Measurements from ENCODE around the gene GREB1L. TPM values are rescaled to one million over a fixed set of nuclear protein-coding genes. Genes with fewer than 3 reads are reported as not detected.

GREB1L gene
- total and polyA plus RNA-seq, 2 donors (not counting 1 experiment from before 2014, with no cell fraction given) = not detected

DNA sequence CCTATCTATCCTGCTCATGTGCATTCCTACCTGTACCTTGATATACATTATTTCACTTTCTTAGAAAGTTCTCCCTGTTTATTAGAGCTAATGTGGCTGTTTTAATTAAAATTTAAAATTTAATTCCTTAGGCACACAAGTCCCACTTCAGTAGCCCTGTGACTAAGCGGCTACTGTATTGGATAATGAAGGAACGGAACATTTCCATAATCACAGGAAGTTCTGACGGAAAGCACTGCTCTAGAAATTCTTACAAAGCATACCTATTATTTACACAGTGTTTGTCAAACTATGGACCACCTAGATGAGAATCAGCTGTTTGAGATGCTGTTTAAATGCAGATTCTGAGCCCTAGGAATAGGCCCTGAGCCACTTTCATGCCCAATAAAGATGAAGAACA is 13.2 kb downstream of the GREB1L start:
- H3K4me1 ChIP-seq (ENCODE audit: control insufficient read depth in 2 of 2, insufficient read depth in 2 of 2, low read length in 2 of 2) = no peaks in the 10 kb centered on the region
- WGBS (ENCODE audit: insufficient coverage) = no CpG with 5 or more reads among the region's 3 CpGs
- no peak for DNase-seq
- H3K36me3 ChIP-seq (replicated peaks in 1 of 2; ENCODE audit: control extremely low read depth in 1 of 2, control insufficient read depth in 1 of 2, extremely low read depth in 1 of 2, insufficient read depth in 2 of 2, low read length in 1 of 2) = no peaks in the 10 kb centered on the region
- CTCF ChIA-PET = no interaction called here
- POLR2A ChIA-PET = no interaction called here
- no peak overlapping the region for H3K27ac Mint-ChIP-seq
- H3K27me3 ChIP-seq (replicated peaks in 1 of 4; ENCODE audit: control extremely low read depth in 1 of 4, control insufficient read depth in 3 of 4, insufficient read depth in 4 of 4, low read length in 3 of 4) = no peaks in the 10 kb centered on the region
- no peaks in the 10 kb centered on the region for H4K20me1 ChIP-seq (ENCODE audit: control insufficient read depth, insufficient read depth, low read length, poor library complexity, severe bottlenecking)
- no peak overlapping the region for H3K27ac ChIP-seq (ENCODE audit: low read length in 2 of 2)
- H3K79me2 ChIP-seq (ENCODE audit: control insufficient read depth, insufficient read depth, low read length) = no peaks in the 10 kb centered on the region
- peaks cover 0 to 1% (median 0%) of the 10 kb centered on the region in 3 donors for H3K9me3 ChIP-seq (ENCODE audit: control extremely low read depth in 1 of 3, control insufficient read depth in 2 of 3, insufficient read depth in 1 of 3, low read length in 2 of 3)
- H3K4me3 ChIP-seq (ENCODE audit: control extremely low read depth in 1 of 5, extremely low read depth in 1 of 5, insufficient read depth in 1 of 5, low read depth in 2 of 5, low read length in 4 of 5) = no peak overlapping the region
- H3K4me3 Mint-ChIP-seq = no peak overlapping the region
- intact Hi-C loops (cut with micrococcal nuclease) = no loop called here
- H3K27me3 Mint-ChIP-seq = peaks cover 8% of the 10 kb centered on the region
- H3K4me2 ChIP-seq (replicated peaks; ENCODE audit: low read depth, low read length, poor library complexity, severe bottlenecking) = no peak overlapping the region
- no peak overlapping the region for H3K9ac ChIP-seq (ENCODE audit: low read length)
- no peak for TF ChIP-seq EZH2 (IDR thresholded peaks at IDR 0.05; ENCODE audit: borderline replicate concordance, insufficient read depth, low read depth, low read length, poor library complexity, severe bottlenecking)
- TF ChIP-seq CTCF (IDR thresholded peaks at IDR 0.05) = no peak
- no peaks in the 10 kb centered on the region for H3K9me3 Mint-ChIP-seq (ENCODE audit: insufficient read depth)
- ATAC-seq (ENCODE audit: low read depth) = no peak
- no peak overlapping the region for H2AFZ ChIP-seq (ENCODE audit: insufficient read depth, low read depth, low read length, poor library complexity, severe bottlenecking)
- no peaks in the 10 kb centered on the region for H3K4me1 Mint-ChIP-seq

DNA sequence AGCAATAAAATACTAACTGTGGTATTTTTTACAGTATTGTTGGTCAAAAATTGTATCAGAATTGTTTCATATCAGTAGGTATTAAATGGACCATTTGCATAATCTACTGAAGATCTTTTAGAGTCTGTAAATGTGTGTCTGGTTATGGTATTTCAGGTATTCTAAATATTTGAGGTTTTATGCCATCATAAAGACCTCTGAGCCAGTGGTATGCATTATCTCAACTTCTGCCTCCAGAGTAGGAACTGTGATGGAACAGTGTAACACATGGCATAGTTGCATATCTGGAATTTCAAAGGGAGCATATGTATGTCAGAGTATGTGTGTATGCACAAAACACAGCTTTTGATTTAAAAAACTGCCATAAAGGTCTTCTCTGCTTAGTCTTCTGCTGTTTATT is 15.4 kb downstream of the GREB1L start:
- ATAC-seq (ENCODE audit: low read depth) = no peak
- Mint-ChIP-seq H3K27me3 (peaks cover 8% of the 10 kb centered on the region), H3K9me3 (ENCODE audit: insufficient read depth) (no peaks in the 10 kb centered on the region), H3K4me3 (no peak overlapping the region), H3K4me1 (no peaks in the 10 kb centered on the region), H3K27ac (no peak overlapping the region)
- no peaks in the 10 kb centered on the region for H3K36me3 ChIP-seq (replicated peaks in 1 of 2; ENCODE audit: control extremely low read depth in 1 of 2, control insufficient read depth in 1 of 2, extremely low read depth in 1 of 2, insufficient read depth in 2 of 2, low read length in 1 of 2)
- no peaks in the 10 kb centered on the region for H3K79me2 ChIP-seq (ENCODE audit: control insufficient read depth, insufficient read depth, low read length)
- intact Hi-C loops (cut with micrococcal nuclease) = no loop called here
- ChIA-PET CTCF (no interaction called here), POLR2A (no interaction called here)
- no peak overlapping the region for H3K4me3 ChIP-seq (ENCODE audit: control extremely low read depth in 1 of 5, extremely low read depth in 1 of 5, insufficient read depth in 1 of 5, low read depth in 2 of 5, low read length in 4 of 5)
- no peaks in the 10 kb centered on the region for H4K20me1 ChIP-seq (ENCODE audit: control insufficient read depth, insufficient read depth, low read length, poor library complexity, severe bottlenecking)
- H3K9ac ChIP-seq (ENCODE audit: low read length) = no peak overlapping the region
- no peaks in the 10 kb centered on the region for H3K4me1 ChIP-seq (ENCODE audit: control insufficient read depth in 2 of 2, insufficient read depth in 2 of 2, low read length in 2 of 2)
- DNase-seq = no peak
- no peak overlapping the region for H3K4me2 ChIP-seq (replicated peaks; ENCODE audit: low read depth, low read length, poor library complexity, severe bottlenecking)
- H2AFZ ChIP-seq (ENCODE audit: insufficient read depth, low read depth, low read length, poor library complexity, severe bottlenecking) = no peak overlapping the region
- peaks cover 0 to 1% (median 0%) of the 10 kb centered on the region in 3 donors for H3K9me3 ChIP-seq (ENCODE audit: control extremely low read depth in 1 of 3, control insufficient read depth in 2 of 3, insufficient read depth in 1 of 3, low read length in 2 of 3)
- H3K27me3 ChIP-seq (replicated peaks in 1 of 4; ENCODE audit: control extremely low read depth in 1 of 4, control insufficient read depth in 3 of 4, insufficient read depth in 4 of 4, low read length in 3 of 4) = no peaks in the 10 kb centered on the region
- H3K27ac ChIP-seq (ENCODE audit: low read length in 2 of 2) = no peak overlapping the region
- TF ChIP-seq CTCF (IDR thresholded peaks at IDR 0.05) = no peak
- no peak for TF ChIP-seq EZH2 (IDR thresholded peaks at IDR 0.05; ENCODE audit: borderline replicate concordance, insufficient read depth, low read depth, low read length, poor library complexity, severe bottlenecking)

Measured in B cell (primary cell).